ENCODE measurements around the gene MAP3K19.
"Not testable (repeated sequence)": the region's sequence is repeated elsewhere in the genome, so short reads cannot be mapped to it uniquely, and the experiment has no call there.

Gene MAP3K19

DNA sequence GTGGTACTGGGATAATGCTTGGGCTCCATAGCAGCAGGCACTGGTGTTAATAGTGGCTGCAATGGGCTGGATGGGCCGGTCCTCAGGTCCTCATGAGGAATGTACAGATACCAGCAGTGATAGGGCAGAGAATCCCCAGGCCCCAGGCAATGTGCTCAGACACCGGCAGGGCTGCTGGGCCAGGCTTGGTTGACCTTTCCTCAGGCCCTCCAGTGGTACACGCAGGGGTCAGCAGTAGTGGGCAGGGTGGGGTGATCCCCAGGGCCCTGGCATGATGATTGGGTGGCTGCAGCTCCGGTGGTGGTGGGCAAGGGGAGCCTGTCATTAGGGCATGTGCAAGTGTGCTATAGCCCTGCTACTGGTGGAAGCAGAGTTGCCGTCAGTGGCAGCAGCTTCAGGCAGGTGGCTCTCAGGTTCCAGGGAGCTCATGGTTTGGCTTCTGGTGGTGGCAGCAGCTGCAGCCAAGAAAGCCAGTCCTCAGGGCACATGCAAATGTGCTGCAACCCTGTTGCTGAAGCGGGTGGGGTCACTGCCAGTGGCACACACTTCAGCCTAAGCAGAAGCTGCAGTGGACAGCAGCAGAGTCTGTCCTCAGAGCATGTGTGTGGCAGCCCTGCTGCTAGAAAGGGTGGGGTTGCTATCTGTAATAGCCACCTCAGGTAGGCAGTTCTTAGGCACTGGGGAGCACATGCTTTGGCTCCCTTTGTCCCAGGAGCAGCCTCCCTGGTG lies 71.8 kb downstream of the MAP3K19 start:
- H3F3A ChIP-seq (ENCODE audit: control insufficient read depth, insufficient read depth): no peaks in the 10 kb centered on the region
- H3K27me3 ChIP-seq (ENCODE audit: control insufficient read depth, low read length): no peaks in the 10 kb centered on the region
- no peaks in the 10 kb centered on the region for H3K9me2 ChIP-seq (replicated peaks; ENCODE audit: control insufficient read depth, low read length)
- no peaks in the 10 kb centered on the region for H3K79me2 ChIP-seq (ENCODE audit: control insufficient read depth, low read length)
- H3K4me2 ChIP-seq (ENCODE audit: low read length): no peak overlapping the region
- H3K36me3 ChIP-seq (ENCODE audit: control insufficient read depth, low read length): no peaks in the 10 kb centered on the region
- peaks cover 18% of the 10 kb centered on the region for H3K4me1 ChIP-seq (ENCODE audit: control insufficient read depth, low read length)
- no peak overlapping the region for H3K4me3 ChIP-seq (ENCODE audit: low read length)
- H4K20me1 ChIP-seq (ENCODE audit: control insufficient read depth, insufficient read depth, low read depth, low read length): no peaks in the 10 kb centered on the region
- TF ChIP-seq, protein P1, sequence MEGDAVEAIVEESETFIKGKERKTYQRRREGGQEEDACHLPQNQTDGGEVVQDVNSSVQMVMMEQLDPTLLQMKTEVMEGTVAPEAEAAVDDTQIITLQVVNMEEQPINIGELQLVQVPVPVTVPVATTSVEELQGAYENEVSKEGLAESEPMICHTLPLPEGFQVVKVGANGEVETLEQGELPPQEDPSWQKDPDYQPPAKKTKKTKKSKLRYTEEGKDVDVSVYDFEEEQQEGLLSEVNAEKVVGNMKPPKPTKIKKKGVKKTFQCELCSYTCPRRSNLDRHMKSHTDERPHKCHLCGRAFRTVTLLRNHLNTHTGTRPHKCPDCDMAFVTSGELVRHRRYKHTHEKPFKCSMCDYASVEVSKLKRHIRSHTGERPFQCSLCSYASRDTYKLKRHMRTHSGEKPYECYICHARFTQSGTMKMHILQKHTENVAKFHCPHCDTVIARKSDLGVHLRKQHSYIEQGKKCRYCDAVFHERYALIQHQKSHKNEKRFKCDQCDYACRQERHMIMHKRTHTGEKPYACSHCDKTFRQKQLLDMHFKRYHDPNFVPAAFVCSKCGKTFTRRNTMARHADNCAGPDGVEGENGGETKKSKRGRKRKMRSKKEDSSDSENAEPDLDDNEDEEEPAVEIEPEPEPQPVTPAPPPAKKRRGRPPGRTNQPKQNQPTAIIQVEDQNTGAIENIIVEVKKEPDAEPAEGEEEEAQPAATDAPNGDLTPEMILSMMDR (IDR thresholded peaks at IDR 0.05; ENCODE audit: low read depth, low read length, poor library complexity, severe bottlenecking): no peak
- TF ChIP-seq EZH2phosphoT487 (IDR thresholded peaks at IDR 0.05; ENCODE audit: borderline replicate concordance, low read length): no peak
- H3K27ac ChIP-seq (ENCODE audit: low read depth, low read length): no peak overlapping the region
- peaks cover 14% of the 10 kb centered on the region for H3K9me3 ChIP-seq (ENCODE audit: control insufficient read depth, insufficient read depth, low read length)

DNA sequence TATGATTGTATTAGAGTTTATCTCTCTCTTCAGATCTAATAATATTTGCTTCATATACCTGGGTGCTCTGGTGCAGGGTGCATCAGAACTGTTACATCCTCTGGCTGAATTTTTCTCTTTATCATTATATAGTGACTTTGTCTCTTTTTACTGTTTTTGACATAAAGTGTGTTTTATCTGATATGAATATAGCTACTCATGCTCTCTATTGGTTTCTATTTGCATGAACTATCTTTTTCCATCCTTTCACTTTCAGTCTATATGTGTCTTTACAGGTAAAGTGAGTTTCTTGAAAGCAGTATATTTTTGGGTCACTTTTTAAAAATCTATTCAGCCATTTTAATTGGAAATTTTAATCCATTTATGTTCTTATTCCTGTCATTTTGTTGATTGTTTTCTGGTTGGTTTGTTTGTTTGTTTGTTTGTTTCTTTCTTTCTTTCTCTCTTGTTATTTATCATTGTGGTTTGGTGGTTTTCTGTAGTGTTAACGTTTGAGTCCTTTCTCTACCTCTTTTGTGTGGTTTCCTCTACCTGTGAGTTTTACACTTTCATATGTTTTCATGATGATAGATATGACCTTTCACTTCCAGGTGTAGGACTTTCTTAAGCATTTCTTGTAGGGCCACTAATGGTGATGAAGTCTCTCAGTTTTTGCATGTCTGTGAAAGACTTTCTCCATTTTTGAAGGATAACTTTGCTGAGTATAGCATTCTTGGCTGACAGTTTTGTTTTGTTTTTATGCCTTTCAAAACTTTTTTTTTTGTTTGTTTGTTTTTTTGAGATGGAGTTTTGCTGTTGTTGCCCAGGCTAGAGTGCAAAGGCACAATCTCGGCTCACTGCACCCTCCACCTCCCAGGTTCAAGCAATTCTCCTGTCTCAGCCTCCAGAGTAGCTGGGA lies 73.8 kb downstream of the MAP3K19 start:
- TF ChIP-seq EZH2phosphoT487 (IDR thresholded peaks at IDR 0.05; ENCODE audit: borderline replicate concordance, low read length): no peak
- TF ChIP-seq, protein P1 (IDR thresholded peaks at IDR 0.05; ENCODE audit: low read depth, low read length, poor library complexity, severe bottlenecking): no peak
- Histone ChIP-seq H3K9me3 (ENCODE audit: control insufficient read depth, insufficient read depth, low read length) (peaks cover 14% of the 10 kb centered on the region), H3K27me3 (ENCODE audit: control insufficient read depth, low read length) (no peaks in the 10 kb centered on the region), H3F3A (ENCODE audit: control insufficient read depth, insufficient read depth) (no peaks in the 10 kb centered on the region), H3K4me2 (ENCODE audit: low read length) (no peak overlapping the region), H3K4me1 (ENCODE audit: control insufficient read depth, low read length) (peaks cover 18% of the 10 kb centered on the region), H4K20me1 (ENCODE audit: control insufficient read depth, insufficient read depth, low read depth, low read length) (no peaks in the 10 kb centered on the region), H3K79me2 (ENCODE audit: control insufficient read depth, low read length) (no peaks in the 10 kb centered on the region), H3K27ac (ENCODE audit: low read depth, low read length) (no peak overlapping the region), H3K36me3 (ENCODE audit: control insufficient read depth, low read length) (no peaks in the 10 kb centered on the region), H3K9me2 (replicated peaks; ENCODE audit: control insufficient read depth, low read length) (no peaks in the 10 kb centered on the region), H3K4me3 (ENCODE audit: low read length) (no peak overlapping the region)

DNA sequence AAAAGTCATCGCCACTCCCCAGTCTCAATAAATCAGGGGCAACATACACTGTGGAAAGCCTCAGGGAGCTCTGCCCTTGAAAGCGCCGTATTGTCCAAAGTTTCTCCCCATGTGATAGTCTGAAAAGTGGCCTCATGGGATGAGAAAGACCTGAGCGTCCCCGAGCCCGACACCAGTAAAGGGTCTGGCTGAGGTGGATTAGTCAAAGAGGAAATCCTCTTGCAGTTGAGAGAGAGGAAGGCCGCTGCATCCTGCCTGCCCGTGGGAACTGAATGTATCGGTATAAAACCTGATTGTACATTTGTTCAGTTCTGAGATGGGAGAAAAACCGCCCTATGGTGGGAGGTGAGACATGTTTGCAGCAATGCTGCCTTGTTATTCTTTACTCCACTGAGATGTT lies 80.1 kb downstream of the MAP3K19 start:
- not testable (repeated sequence) for H3K79me2 ChIP-seq (ENCODE audit: control insufficient read depth, low read length); H3K27ac ChIP-seq (ENCODE audit: low read depth, low read length); H3K27me3 ChIP-seq (ENCODE audit: control insufficient read depth, low read length); H3K36me3 ChIP-seq (ENCODE audit: control insufficient read depth, low read length); H3K9me2 ChIP-seq (replicated peaks; ENCODE audit: control insufficient read depth, low read length); H3K4me1 ChIP-seq (ENCODE audit: control insufficient read depth, low read length); H3K9me3 ChIP-seq (ENCODE audit: control insufficient read depth, insufficient read depth, low read length); H3K4me2 ChIP-seq (ENCODE audit: low read length); H3F3A ChIP-seq (ENCODE audit: control insufficient read depth, insufficient read depth); H4K20me1 ChIP-seq (ENCODE audit: control insufficient read depth, insufficient read depth, low read depth, low read length); H3K4me3 ChIP-seq (ENCODE audit: low read length)

DNA sequence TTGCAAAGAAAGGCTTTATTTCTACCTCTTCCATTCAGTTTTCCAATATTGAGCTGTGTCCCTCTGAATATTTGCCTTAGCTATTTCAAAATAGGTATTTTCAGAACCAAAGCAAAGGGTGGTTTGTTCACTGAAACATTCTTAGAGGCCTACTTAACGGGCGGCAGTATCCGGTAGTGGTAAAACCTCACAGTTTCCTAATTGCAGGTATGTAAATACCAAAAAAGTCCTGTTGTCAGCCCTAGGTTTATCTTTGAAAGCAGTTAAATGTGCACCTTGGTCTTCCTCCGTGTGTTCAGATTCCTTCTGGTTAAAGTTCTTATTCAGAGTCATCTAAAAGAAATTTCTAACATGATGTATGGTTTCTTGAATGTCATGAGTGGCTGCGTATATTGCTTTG lies 89.8 kb downstream of the MAP3K19 start:
- Histone ChIP-seq H3K36me3 (ENCODE audit: control insufficient read depth, low read length) (peaks cover 44% of the 10 kb centered on the region), H3K79me2 (ENCODE audit: control insufficient read depth, low read length) (no peaks in the 10 kb centered on the region), H3K27ac (ENCODE audit: low read depth, low read length) (no peak overlapping the region), H3K4me1 (ENCODE audit: control insufficient read depth, low read length) (no peaks in the 10 kb centered on the region), H3K4me3 (ENCODE audit: low read length) (no peak overlapping the region), H3K9me3 (ENCODE audit: control insufficient read depth, insufficient read depth, low read length) (no peaks in the 10 kb centered on the region), H3K9me2 (replicated peaks; ENCODE audit: control insufficient read depth, low read length) (no peaks in the 10 kb centered on the region), H3K27me3 (ENCODE audit: control insufficient read depth, low read length) (no peaks in the 10 kb centered on the region), H4K20me1 (ENCODE audit: control insufficient read depth, insufficient read depth, low read depth, low read length) (no peaks in the 10 kb centered on the region), H3F3A (ENCODE audit: control insufficient read depth, insufficient read depth) (no peaks in the 10 kb centered on the region), H3K4me2 (ENCODE audit: low read length) (no peak overlapping the region)
- TF ChIP-seq, protein P1 (IDR thresholded peaks at IDR 0.05; ENCODE audit: low read depth, low read length, poor library complexity, severe bottlenecking): no peak
- no peak for TF ChIP-seq EZH2phosphoT487 (IDR thresholded peaks at IDR 0.05; ENCODE audit: borderline replicate concordance, low read length)

Data from DOHH2 (cell line).